Right lobe of liver (tissue), 4 donors: ENCODE results near the gene TAOK3.

Experiments used
- CTCF ChIP-seq, 4 donors: fragments of 200-600 bp in 3 of 4; fragments of 450-650 bp in 1 of 4; IDR thresholded peaks; one replicate each; pipeline versions ENCODE4 v1.5.1 to v1.8.0; 2016 to 2022; ENCODE audit warnings: antibody characterized with exemption in 4 of 4, mild to moderate bottlenecking in 2 of 4
- POLR2A ChIP-seq: fragments of 450-650 bp; IDR thresholded peaks from one replicate; pipeline ENCODE4 v1.6.1; 2017; ENCODE audit warnings: antibody characterized with exemption, mild to moderate bottlenecking
- donor health status: DM: no; HTN: no; CAD: no.
- donor health status: DM: no; HTN: no; CAD: no.
- donor health status: DM: no; HTN: yes; CAD: no.

- TF ChIP-seq CTCF (IDR thresholded peaks at IDR 0.05) (no peak), POLR2A (peak; percentile 74)
These were observed 236.1 kb downstream of the TAOK3 start for GRCh38 chr12:118136559-118137003.
